M059J (cell line): Measurements from ENCODE around the gene TAF9. TPM values are rescaled to one million over a fixed set of nuclear protein-coding genes. Genes with fewer than 3 reads are reported as not detected.
A peak's percentile ranks its signal among the peaks of the same experiment; 100 is the strongest.
"Not testable (repeated sequence)": the region's sequence is repeated elsewhere in the genome, so short reads cannot be mapped to it uniquely, and the experiment has no call there.

ENCODE experiments used
- DNase-seq: peaks from one replicate; pipeline ENCODE4 v3.0.0-alpha.2; 2012; ENCODE audit warnings: low read depth
- total RNA-seq: library from RNA; depleted of rRNA; stranded (reverse); fragments of >200 nt; shearing (Covaris generic); gene quantifications from 2 replicates; pipeline ENCODE4 v1.2.3, GENCODE V29; 2014; rRNA removed

The TAF9 gene
- total RNA-seq, 1 experiment from 2014 or later = 114 TPM

GRCh38 chr5:69335341-69335935 is 33.9 kb downstream of the TAF9 start:
- DNase-seq = peak; percentile 57

GRCh38 chr5:69334793-69335268 is 34.5 kb downstream of the TAF9 start:
- DNase-seq = peak; percentile 83

DNA sequence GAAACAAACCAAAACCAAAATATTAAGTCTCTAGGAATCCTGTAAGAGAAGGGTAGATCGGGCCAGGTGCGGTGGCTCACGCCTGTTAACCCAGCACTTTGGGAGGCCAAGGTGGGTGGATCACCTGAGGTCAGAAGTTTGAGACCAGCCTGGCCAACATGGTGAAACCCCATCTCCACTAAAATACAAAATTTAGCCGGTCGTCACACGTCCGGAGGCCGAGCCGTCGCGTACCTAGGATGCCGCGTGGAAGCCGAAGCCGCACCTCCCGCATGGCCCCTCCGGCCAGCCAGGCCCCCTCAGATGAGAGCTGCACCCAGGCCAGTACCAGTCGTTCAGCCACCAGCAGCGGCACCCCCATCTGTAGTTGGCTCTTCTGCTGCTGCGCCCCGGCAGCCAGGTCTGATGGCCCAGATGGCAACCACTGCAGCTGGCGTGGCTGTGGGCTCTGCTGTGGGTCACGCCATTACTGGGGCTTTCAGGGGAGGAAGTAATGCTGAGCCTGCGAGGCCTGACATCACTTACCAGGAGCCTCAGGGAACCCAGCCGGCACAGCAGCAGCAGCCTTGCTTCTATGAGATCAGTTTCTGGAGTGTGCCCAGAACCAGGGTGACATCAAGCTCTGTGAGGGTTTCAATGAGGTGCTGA is 35.5 kb downstream of the TAF9 start:
- not testable (repeated sequence) for DNase-seq

DNA sequence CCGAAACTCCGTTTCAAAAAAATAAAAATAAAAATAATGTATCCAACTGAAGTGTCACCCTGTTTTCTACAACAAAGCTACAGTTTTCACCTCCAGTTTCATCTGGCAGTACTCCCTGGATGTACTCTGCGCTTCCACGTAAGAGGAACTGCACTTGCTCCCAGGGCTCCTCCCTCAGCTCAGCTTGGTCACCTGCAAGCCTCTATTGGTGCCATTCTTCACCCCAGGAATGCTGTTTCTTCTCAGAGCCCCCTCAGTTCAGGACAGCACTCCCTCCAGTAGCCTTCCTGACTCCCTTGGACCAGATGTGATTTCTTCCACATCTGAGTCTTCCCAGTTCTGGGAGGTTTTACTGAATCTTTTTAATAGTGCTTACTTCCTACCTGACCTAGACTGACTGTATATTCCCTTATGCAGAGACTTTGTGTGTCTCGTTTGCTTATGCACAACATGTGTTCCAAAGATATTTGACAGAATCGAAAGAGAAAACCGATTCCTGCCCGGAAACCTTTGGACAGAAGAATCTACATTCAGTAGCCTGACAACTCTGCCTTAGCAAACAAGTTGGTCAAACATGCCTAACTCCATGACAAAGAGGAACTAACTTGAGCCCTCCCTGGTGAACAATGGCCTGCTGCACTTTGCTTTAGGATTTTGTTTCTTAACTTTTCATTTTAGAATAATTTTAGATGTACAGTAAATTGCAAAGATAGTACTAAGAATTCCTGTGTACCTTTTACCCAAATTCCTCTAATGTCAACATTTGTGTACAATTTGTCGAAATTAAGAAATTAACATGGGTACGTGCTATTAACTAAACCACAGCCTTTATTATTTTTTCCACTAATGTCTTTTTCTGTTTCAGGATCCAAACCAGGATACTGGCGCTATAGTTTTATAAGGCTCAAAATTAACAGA is 37.5 kb downstream of the TAF9 start:
- no peak for DNase-seq

DNA sequence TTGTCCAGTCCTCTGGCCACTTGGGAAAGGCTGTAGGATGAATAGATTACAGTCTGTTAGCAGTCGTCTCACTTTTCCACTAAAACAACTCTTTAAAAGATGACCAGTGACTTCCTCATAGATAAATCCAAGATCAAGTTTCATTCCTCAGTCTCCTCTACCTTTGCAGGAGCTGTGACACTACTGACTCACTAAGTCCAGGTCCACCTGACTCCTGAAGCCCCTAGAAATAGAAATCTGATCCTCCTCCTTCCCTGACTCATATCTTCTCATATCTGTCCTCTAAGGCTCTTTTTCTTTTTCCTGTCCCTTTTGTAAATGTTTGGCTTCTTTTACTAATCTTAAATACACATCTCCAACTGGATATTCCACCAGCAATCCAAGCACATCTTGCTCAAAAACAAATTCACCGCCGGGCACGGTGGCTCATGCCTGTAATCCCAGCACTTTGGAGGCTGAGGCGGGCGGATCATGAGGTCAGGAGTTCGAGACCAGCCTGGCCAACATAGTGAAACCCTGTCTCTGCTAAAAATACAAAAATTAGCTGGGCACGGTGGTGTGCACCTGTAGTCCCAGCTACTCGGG is 39.3 kb downstream of the TAF9 start:
- DNase-seq = peak; percentile 34

GRCh38 chr5:69326365-69326764 is 43.0 kb downstream of the TAF9 start:
- no peak for DNase-seq

GRCh38 chr5:69317391-69317790 is 51.9 kb downstream of the TAF9 start:
- DNase-seq = no peak

DNA sequence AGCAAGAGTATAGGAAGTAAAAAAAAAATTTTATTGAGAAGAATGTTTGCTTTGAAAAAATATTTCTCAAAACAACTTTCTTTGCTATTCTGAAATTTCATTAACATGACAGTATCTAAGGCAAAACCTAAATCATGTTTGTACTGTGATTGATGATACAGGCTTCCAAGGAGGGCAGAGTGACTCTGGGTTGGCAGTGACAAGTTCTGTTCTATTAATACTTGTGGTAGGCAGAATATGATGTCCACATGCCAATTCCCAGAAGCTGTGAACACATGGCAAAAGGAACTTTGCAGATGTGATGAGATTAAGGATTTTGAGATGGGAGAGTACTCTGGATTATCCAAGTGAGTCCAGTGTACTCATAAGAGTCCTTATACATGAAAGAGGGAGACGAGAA is 53.3 kb downstream of the TAF9 start:
- no peak for DNase-seq

Other genes with a start within 250 kb of the TAF9 start
- 320 and 352 TPM in 2 replicates for gene CCNB1, start 202.4 kb downstream of the TAF9 start, total RNA-seq
- 36.2 and 46.0 TPM in 2 replicates for gene CENPH, start 179.9 kb downstream of the TAF9 start, total RNA-seq
- 37.3 and 50.9 TPM in 2 replicates for gene CDK7, start 134.6 kb downstream of the TAF9 start, total RNA-seq
- gene CCDC125, start 36.7 kb downstream of the TAF9 start, total RNA-seq = 5.1 and 7.6 TPM in 2 replicates
- gene AK6, start within 50 bp of the TAF9 start, total RNA-seq = 48.9 and 51.6 TPM in 2 replicates
- gene RAD17, start 298 bp upstream of the TAF9 start, total RNA-seq = 8.5 and 19.7 TPM in 2 replicates
- 4.1 and 5.7 TPM in 2 replicates for gene MARVELD2, start 45.6 kb upstream of the TAF9 start, total RNA-seq
- gene OCLN, start 123.3 kb upstream of the TAF9 start, total RNA-seq = 15.7 and 24.4 TPM in 2 replicates
- gene GTF2H2C, start 190.7 kb upstream of the TAF9 start, total RNA-seq = 32.1 and 35.0 TPM in 2 replicates